HepG2 (cell line): ENCODE results near the gene MAT2A. TPM values are rescaled to one million over a fixed set of nuclear protein-coding genes. Genes with fewer than 3 reads are reported as not detected.

Experiments
- ATF2 ChIP-seq: sonication (generic); formaldehyde crosslinking; IDR thresholded peaks from 2 replicates; pipeline ENCODE4 v1.4.0; 2020; ENCODE audit warnings: missing genetic modification reagents
- FOXK2 ChIP-seq: fragments of 450-650 bp; IDR thresholded peaks from 2 replicates; pipeline ENCODE4 v1.6.1; 2016
- GATAD1 ChIP-seq: IDR thresholded peaks from 2 replicates; pipeline ENCODE4 v1.6.1; 2016; ENCODE audit warnings: missing genetic modification reagents, missing compliant biosample characterization
- HES4 ChIP-seq: sonication (generic); formaldehyde crosslinking; IDR thresholded peaks from 2 replicates; pipeline ENCODE4 v1.9.0; 2021; ENCODE audit warnings: mild to moderate bottlenecking, missing genetic modification reagents, borderline replicate concordance
- MBNL3 ChIP-seq: fragments of 250-450 bp; sonication (Bioruptor Pico); conservative IDR thresholded peaks from 2 replicates; pipeline ENCODE4 v1.8.0; 2022; ENCODE audit warnings: mild to moderate bottlenecking, inconsistent platforms
- PRDM4 ChIP-seq: sonication (generic); formaldehyde crosslinking; IDR thresholded peaks from 2 replicates; pipeline ENCODE4 v1.9.0; 2021; ENCODE audit warnings: missing genetic modification reagents, borderline replicate concordance
- SALL1 ChIP-seq: sonication (generic); formaldehyde crosslinking; IDR thresholded peaks from 2 replicates; pipeline ENCODE4 v1.8.0; 2022; ENCODE audit warnings: mild to moderate bottlenecking, missing genetic modification reagents
- SNAI1 ChIP-seq: sonication (generic); formaldehyde crosslinking; IDR thresholded peaks from 2 replicates; pipeline ENCODE4 v1.5.0; 2020; ENCODE audit warnings: mild to moderate bottlenecking, missing genetic modification reagents, borderline replicate concordance
- ZBTB7A ChIP-seq: sonication (generic); formaldehyde crosslinking; IDR thresholded peaks from 2 replicates; pipeline ENCODE4 v1.8.0; 2022; ENCODE audit warnings: mild to moderate bottlenecking, missing genetic modification reagents
- ZNF205 ChIP-seq: IDR thresholded peaks from 2 replicates; pipeline ENCODE4 v1.6.1; 2018; ENCODE audit warnings: missing biosample characterization, missing genetic modification reagents
- ZNF318 ChIP-seq: sonication (generic); formaldehyde crosslinking; IDR thresholded peaks from 2 replicates; pipeline ENCODE4 v1.4.0; 2020; ENCODE audit warnings: mild to moderate bottlenecking, missing genetic modification reagents
- ZNF329 ChIP-seq: sonication (generic); formaldehyde crosslinking; IDR thresholded peaks from 2 replicates; pipeline ENCODE4 v1.9.0; 2021; ENCODE audit warnings: low read depth, mild to moderate bottlenecking, missing genetic modification reagents
- ZNF431 ChIP-seq: sonication (generic); formaldehyde crosslinking; IDR thresholded peaks from 2 replicates; pipeline ENCODE4 v1.9.0; 2022; ENCODE audit warnings: missing genetic modification reagents, low read depth, mild to moderate bottlenecking, borderline replicate concordance
- ZNF501 ChIP-seq: sonication (generic); formaldehyde crosslinking; IDR thresholded peaks from 2 replicates; pipeline ENCODE4 v1.5.1; 2020; ENCODE audit warnings: mild to moderate bottlenecking, moderate library complexity, missing genetic modification reagents
- ZNF670 ChIP-seq: sonication (generic); formaldehyde crosslinking; IDR thresholded peaks from 2 replicates; pipeline ENCODE4 v1.8.0; 2022; ENCODE audit warnings: mild to moderate bottlenecking, missing genetic modification reagents, borderline replicate concordance
- ZNF878 ChIP-seq: sonication (generic); formaldehyde crosslinking; IDR thresholded peaks from 2 replicates; pipeline ENCODE4 v1.8.1; 2023; ENCODE audit warnings: mild to moderate bottlenecking, missing genetic modification reagents, moderate library complexity
- polyA plus RNA-seq, 8 experiments: library from polyadenylated mRNA; depleted of rRNA in 3 of 8; stranded (reverse) in 7 of 8; unstranded in 1 of 8; fragments of >200 nt; fragmentation: Illumina TruSeq in 4 of 8; extraction: Trizol in 4 of 8; gene quantifications; 2 replicates each; pipeline versions ENCODE4 v1.2.1 to v1.2.3, GENCODE V29; 2011 to 2016; ENCODE audit warnings: low read depth in 4 of 8, missing spikeins in 1 of 8, mixed read lengths in 1 of 8; ENCODE audit not compliant: insufficient read depth in 1 of 8
- total RNA-seq, 5 experiments: library from RNA; depleted of rRNA; stranded (reverse); fragments of >200 nt; fragmentation: Illumina TruSeq; extraction: Trizol; gene quantifications; 2 replicates each; pipeline ENCODE4 v1.2.3, GENCODE V29; 2016; ENCODE audit warnings: low read depth in 1 of 5

Gene MAT2A
- total and polyA plus RNA-seq, 2 of the 13 experiments (the other 11 are each of a cell fraction or from before 2014, with no cell fraction given), result 155 to 331 TPM

GRCh38 chr2:85584857-85585780 lies 46.2 kb downstream of the MAT2A start (continued):
- peak; percentile 79 for TF ChIP-seq SALL1 (CRISPR knock-in tag)
- peak; percentile 84 for TF ChIP-seq ATF2 (CRISPR knock-in tag)
- TF ChIP-seq HES4 (CRISPR knock-in tag), result no peak
- peak; percentile 59 for TF ChIP-seq GATAD1 (CRISPR knock-in tag)
- TF ChIP-seq ZNF670 (CRISPR knock-in tag), result peak; percentile 93; the same call in 1 of the 2 replicates
- TF ChIP-seq ZNF878, result peak; percentile 46; the same call in 1 of the 2 replicates
- TF ChIP-seq SNAI1 (CRISPR knock-in tag), result 0 out of 2 replicates have a peak, but pooled peaks have one; percentile 34
- TF ChIP-seq ZNF431 (CRISPR knock-in tag), result no peak; the same call in none of the 2 replicates
- TF ChIP-seq ZBTB7A (CRISPR knock-in tag), result no peak
- TF ChIP-seq MBNL3 (CRISPR knock-in tag), result no peak; the same call in 1 of the 2 replicates
- no peak for TF ChIP-seq ZNF329 (CRISPR knock-in tag)
- no peak for TF ChIP-seq ZNF318 (CRISPR knock-in tag)
- TF ChIP-seq ZNF205, result peak; percentile 70; the same call in 1 of the 2 replicates
- TF ChIP-seq ZNF501 (CRISPR knock-in tag), result peak; percentile 47; the same call in 1 of the 2 replicates
- peak; percentile 88 for TF ChIP-seq FOXK2
- no peak; the same call in 1 of the 2 replicates for TF ChIP-seq PRDM4
